Liver (tissue), 9 donors: ENCODE data around the gene PARD3B. TPM values are rescaled to one million over a fixed set of nuclear protein-coding genes. Genes with fewer than 3 reads are reported as not detected.

Source experiments
- DNase-seq: peaks from one replicate; pipeline ENCODE4 v3.0.0-alpha.2; 2017; ENCODE audit warnings: low spot score
- H3K27ac ChIP-seq, 2 donors: one replicate each; pipeline ENCODE4 v1.7.0; 2013; ENCODE audit warnings: inconsistent platforms in 2 of 2, low read length in 2 of 2, control low read depth in 1 of 2, low read depth in 1 of 2, mild to moderate bottlenecking in 1 of 2
- H3K27me3 ChIP-seq, 4 donors: one replicate each; pipeline versions ENCODE4 v1.6.1 to v1.7.0; 2013; ENCODE audit warnings: low read length in 3 of 4, inconsistent platforms in 1 of 4, mild to moderate bottlenecking in 1 of 4, moderate library complexity in 1 of 4; ENCODE audit not compliant: control insufficient read depth in 4 of 4, insufficient read depth in 4 of 4
- H3K36me3 ChIP-seq, 4 donors: one replicate each; pipeline versions ENCODE4 v1.6.1 to v1.7.0; 2013; ENCODE audit warnings: low read length in 3 of 4, mild to moderate bottlenecking in 3 of 4, low read depth in 1 of 4, moderate library complexity in 1 of 4; ENCODE audit not compliant: control insufficient read depth in 4 of 4, insufficient read depth in 3 of 4
- H3K4me1 ChIP-seq, 4 donors: one replicate each; pipeline versions ENCODE4 v1.6.1 to v1.7.0; 2013; ENCODE audit warnings: low read length in 3 of 4, mild to moderate bottlenecking in 3 of 4, moderate library complexity in 1 of 4; ENCODE audit not compliant: control insufficient read depth in 4 of 4, insufficient read depth in 4 of 4
- H3K4me3 ChIP-seq, 3 donors: one replicate each; pipeline versions ENCODE4 v1.6.1 to v1.7.0; 2013; ENCODE audit warnings: low read length in 3 of 3, control low read depth in 1 of 3, low read depth in 1 of 3, mild to moderate bottlenecking in 1 of 3
- H3K9ac ChIP-seq, 2 donors: one replicate each; pipeline ENCODE4 v1.7.0; 2013; ENCODE audit warnings: low read length in 2 of 2, mild to moderate bottlenecking in 2 of 2, moderate library complexity in 2 of 2, control low read depth in 1 of 2, low read depth in 1 of 2
- H3K9me3 ChIP-seq, 4 donors: one replicate each; pipeline versions ENCODE4 v1.6.1 to v1.7.0; 2013; ENCODE audit warnings: low read length in 3 of 4; ENCODE audit not compliant: control insufficient read depth in 4 of 4
- ATF3 ChIP-seq: IDR thresholded peaks from 2 replicates; pipeline ENCODE4 v1.6.1; 2016; ENCODE audit warnings: antibody characterized with exemption
- EGR1 ChIP-seq, 2 donors: IDR thresholded peaks; 2 replicates each; pipeline ENCODE4 v1.6.1; 2016 to 2018; ENCODE audit warnings: antibody characterized with exemption in 2 of 2, low read depth in 2 of 2
- FOXA1 ChIP-seq: IDR thresholded peaks from 2 replicates; pipeline ENCODE4 v1.6.1; 2016; ENCODE audit warnings: antibody characterized with exemption
- FOXA2 ChIP-seq: IDR thresholded peaks from 2 replicates; pipeline ENCODE4 v1.6.1; 2016; ENCODE audit warnings: antibody characterized with exemption
- GABPA ChIP-seq, 2 donors: IDR thresholded peaks in 1 of 2; conservative IDR thresholded peaks in 1 of 2; 2 replicates each; pipeline ENCODE4 v1.6.1; 2016; ENCODE audit warnings: antibody characterized with exemption in 2 of 2, mild to moderate bottlenecking in 1 of 2, moderate library complexity in 1 of 2
- HNF4G ChIP-seq: IDR thresholded peaks from 2 replicates; pipeline ENCODE4 v1.6.1; 2016; ENCODE audit warnings: antibody characterized with exemption
- JUND ChIP-seq, 2 donors: IDR thresholded peaks; 2 replicates each; pipeline ENCODE4 v1.6.1; 2016; ENCODE audit warnings: antibody characterized with exemption in 2 of 2
- NR2F2 ChIP-seq: IDR thresholded peaks from 2 replicates; pipeline ENCODE4 v1.6.1; 2016; ENCODE audit warnings: antibody characterized with exemption
- RAD21 ChIP-seq, 2 donors: IDR thresholded peaks; 2 replicates each; pipeline ENCODE4 v1.6.1; 2016; ENCODE audit warnings: antibody characterized with exemption in 2 of 2, mild to moderate bottlenecking in 2 of 2
- RXRA ChIP-seq, 2 donors: IDR thresholded peaks; 2 replicates each; pipeline ENCODE4 v1.6.1; 2017 to 2018; ENCODE audit warnings: antibody characterized with exemption in 2 of 2, mild to moderate bottlenecking in 1 of 2
- SP1 ChIP-seq: IDR thresholded peaks from 2 replicates; pipeline ENCODE4 v1.6.1; 2018; ENCODE audit warnings: antibody characterized with exemption, mild to moderate bottlenecking
- TAF1 ChIP-seq: conservative IDR thresholded peaks from 2 replicates; pipeline ENCODE4 v1.6.1; 2016; ENCODE audit warnings: antibody characterized with exemption, mild to moderate bottlenecking
- YY1 ChIP-seq: IDR thresholded peaks from 2 replicates; pipeline ENCODE4 v1.6.1; 2016; ENCODE audit warnings: antibody characterized with exemption, mild to moderate bottlenecking
- WGBS: extraction: QIAGEN DNeasy Blood & Tissue Kit; methylation state at CpG from one replicate; pipeline ENCODE4 v1.1.7; 2013; 5-methylcytosine and 5-hydroxymethylcytosine counted together
- polyA plus RNA-seq, 2 donors: library from polyadenylated mRNA; stranded (reverse) in 1 of 2; unstranded in 1 of 2; fragments of 200-250 nt in 1 of 2; fragments of >200 nt in 1 of 2; fragmentation: Nextera tagmentation in 1 of 2; extraction: Ambion mirVana in 1 of 2; gene quantifications; one replicate each; pipeline versions ENCODE4 v1.2.1 to v1.2.3, GENCODE V29; 2013 to 2015
- total RNA-seq, 2 donors: library from RNA; depleted of rRNA; stranded (reverse); fragments of >200 nt; gene quantifications; one replicate each; pipeline ENCODE4 v1.2.3, GENCODE V29; 2014
- TF ChIP-seq, protein P1 (sequence below): IDR thresholded peaks from 2 replicates; pipeline ENCODE4 v1.6.1; 2016; ENCODE audit warnings: antibody characterized with exemption
- TF ChIP-seq, protein P2 (sequence below): IDR thresholded peaks from 2 replicates; pipeline ENCODE4 v1.6.1; 2016; ENCODE audit warnings: antibody characterized with exemption, mild to moderate bottlenecking
- TF ChIP-seq, protein P3 (sequence below): IDR thresholded peaks from 2 replicates; pipeline ENCODE4 v1.6.1; 2016; ENCODE audit warnings: antibody characterized with exemption
- TF ChIP-seq, protein P4 (sequence below): fragments of 150-350 bp; IDR thresholded peaks from 2 replicates; pipeline ENCODE4 v1.5.1; 2017; ENCODE audit warnings: improper control_type of control experiment, low read depth, low read length; ENCODE audit not compliant: missing input control
- donor health status: healthy.
- donor health status: healthy.
- donor health status: healthy.
- donor health status: healthy.
- donor health status: healthy.

Gene PARD3B
- total and polyA plus RNA-seq, 4 donors, result 1.1 to 10.3 (median 3.7) TPM

GRCh38 chr2:204669382-204669781 lies 124.1 kb downstream of the PARD3B start:
- WGBS, result 32% methylated on average over 3 of the region's 3 CpGs
- Histone ChIP-seq H3K27me3 (no peaks in the 10 kb centered on the region), H3K4me3 (no peak overlapping the region), H3K36me3 (no peaks in the 10 kb centered on the region), H3K9me3 (no peaks in the 10 kb centered on the region), H3K4me1 (peaks cover 4 to 31% (median 16%) of the 10 kb centered on the region in 4 donors), H3K27ac (peak overlapping the region in 1 of 2 donors; percentile 17), H3K9ac (no peak overlapping the region)
- DNase-seq, result no peak
- TF ChIP-seq FOXA2 (no peak), HNF4G (no peak), YY1 (no peak), TAF1 (no peak), EGR1 (IDR thresholded peaks at IDR 0.05; ENCODE audit: low read depth in 2 of 2) (no peak), GABPA (IDR thresholded peaks at IDR 0.05 in 1 of 2, conservative IDR thresholded peaks at IDR 0.05 in 1 of 2) (no peak), NR2F2 (no peak), FOXA1 (no peak), RAD21 (IDR thresholded peaks at IDR 0.05) (no peak), JUND (IDR thresholded peaks at IDR 0.05) (no peak), RXRA (IDR thresholded peaks at IDR 0.05) (no peak), SP1 (no peak), ATF3 (no peak)
- TF ChIP-seq, protein P1, sequence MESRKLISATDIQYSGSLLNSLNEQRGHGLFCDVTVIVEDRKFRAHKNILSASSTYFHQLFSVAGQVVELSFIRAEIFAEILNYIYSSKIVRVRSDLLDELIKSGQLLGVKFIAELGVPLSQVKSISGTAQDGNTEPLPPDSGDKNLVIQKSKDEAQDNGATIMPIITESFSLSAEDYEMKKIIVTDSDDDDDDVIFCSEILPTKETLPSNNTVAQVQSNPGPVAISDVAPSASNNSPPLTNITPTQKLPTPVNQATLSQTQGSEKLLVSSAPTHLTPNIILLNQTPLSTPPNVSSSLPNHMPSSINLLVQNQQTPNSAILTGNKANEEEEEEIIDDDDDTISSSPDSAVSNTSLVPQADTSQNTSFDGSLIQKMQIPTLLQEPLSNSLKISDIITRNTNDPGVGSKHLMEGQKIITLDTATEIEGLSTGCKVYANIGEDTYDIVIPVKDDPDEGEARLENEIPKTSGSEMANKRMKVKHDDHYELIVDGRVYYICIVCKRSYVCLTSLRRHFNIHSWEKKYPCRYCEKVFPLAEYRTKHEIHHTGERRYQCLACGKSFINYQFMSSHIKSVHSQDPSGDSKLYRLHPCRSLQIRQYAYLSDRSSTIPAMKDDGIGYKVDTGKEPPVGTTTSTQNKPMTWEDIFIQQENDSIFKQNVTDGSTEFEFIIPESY, result no peak
- TF ChIP-seq, protein P2, sequence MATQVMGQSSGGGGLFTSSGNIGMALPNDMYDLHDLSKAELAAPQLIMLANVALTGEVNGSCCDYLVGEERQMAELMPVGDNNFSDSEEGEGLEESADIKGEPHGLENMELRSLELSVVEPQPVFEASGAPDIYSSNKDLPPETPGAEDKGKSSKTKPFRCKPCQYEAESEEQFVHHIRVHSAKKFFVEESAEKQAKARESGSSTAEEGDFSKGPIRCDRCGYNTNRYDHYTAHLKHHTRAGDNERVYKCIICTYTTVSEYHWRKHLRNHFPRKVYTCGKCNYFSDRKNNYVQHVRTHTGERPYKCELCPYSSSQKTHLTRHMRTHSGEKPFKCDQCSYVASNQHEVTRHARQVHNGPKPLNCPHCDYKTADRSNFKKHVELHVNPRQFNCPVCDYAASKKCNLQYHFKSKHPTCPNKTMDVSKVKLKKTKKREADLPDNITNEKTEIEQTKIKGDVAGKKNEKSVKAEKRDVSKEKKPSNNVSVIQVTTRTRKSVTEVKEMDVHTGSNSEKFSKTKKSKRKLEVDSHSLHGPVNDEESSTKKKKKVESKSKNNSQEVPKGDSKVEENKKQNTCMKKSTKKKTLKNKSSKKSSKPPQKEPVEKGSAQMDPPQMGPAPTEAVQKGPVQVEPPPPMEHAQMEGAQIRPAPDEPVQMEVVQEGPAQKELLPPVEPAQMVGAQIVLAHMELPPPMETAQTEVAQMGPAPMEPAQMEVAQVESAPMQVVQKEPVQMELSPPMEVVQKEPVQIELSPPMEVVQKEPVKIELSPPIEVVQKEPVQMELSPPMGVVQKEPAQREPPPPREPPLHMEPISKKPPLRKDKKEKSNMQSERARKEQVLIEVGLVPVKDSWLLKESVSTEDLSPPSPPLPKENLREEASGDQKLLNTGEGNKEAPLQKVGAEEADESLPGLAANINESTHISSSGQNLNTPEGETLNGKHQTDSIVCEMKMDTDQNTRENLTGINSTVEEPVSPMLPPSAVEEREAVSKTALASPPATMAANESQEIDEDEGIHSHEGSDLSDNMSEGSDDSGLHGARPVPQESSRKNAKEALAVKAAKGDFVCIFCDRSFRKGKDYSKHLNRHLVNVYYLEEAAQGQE, result no peak
- TF ChIP-seq, protein P3, sequence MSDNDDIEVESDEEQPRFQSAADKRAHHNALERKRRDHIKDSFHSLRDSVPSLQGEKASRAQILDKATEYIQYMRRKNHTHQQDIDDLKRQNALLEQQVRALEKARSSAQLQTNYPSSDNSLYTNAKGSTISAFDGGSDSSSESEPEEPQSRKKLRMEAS, result no peak
- TF ChIP-seq, protein P4, sequence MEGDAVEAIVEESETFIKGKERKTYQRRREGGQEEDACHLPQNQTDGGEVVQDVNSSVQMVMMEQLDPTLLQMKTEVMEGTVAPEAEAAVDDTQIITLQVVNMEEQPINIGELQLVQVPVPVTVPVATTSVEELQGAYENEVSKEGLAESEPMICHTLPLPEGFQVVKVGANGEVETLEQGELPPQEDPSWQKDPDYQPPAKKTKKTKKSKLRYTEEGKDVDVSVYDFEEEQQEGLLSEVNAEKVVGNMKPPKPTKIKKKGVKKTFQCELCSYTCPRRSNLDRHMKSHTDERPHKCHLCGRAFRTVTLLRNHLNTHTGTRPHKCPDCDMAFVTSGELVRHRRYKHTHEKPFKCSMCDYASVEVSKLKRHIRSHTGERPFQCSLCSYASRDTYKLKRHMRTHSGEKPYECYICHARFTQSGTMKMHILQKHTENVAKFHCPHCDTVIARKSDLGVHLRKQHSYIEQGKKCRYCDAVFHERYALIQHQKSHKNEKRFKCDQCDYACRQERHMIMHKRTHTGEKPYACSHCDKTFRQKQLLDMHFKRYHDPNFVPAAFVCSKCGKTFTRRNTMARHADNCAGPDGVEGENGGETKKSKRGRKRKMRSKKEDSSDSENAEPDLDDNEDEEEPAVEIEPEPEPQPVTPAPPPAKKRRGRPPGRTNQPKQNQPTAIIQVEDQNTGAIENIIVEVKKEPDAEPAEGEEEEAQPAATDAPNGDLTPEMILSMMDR, result no peak

GRCh38 chr2:204670124-204670523 lies 124.8 kb downstream of the PARD3B start:
- H3K4me1 ChIP-seq, result peaks cover 4 to 31% (median 15%) of the 10 kb centered on the region in 4 donors
- WGBS, result 29% methylated on average over 2 of the region's 2 CpGs
- no peaks in the 10 kb centered on the region for H3K36me3 ChIP-seq
- H3K9me3 ChIP-seq, result no peaks in the 10 kb centered on the region
- DNase-seq, result peak; percentile 38
- peak overlapping the region; percentile 13 to 61 for H3K27ac ChIP-seq
- no peak overlapping the region for H3K4me3 ChIP-seq
- no peaks in the 10 kb centered on the region for H3K27me3 ChIP-seq
- H3K9ac ChIP-seq, result no peak overlapping the region
- no peak for TF ChIP-seq ATF3
- TF ChIP-seq YY1, result peak; percentile 53
- TF ChIP-seq GABPA (IDR thresholded peaks at IDR 0.05 in 1 of 2, conservative IDR thresholded peaks at IDR 0.05 in 1 of 2), result no peak
- TF ChIP-seq NR2F2, result peak; percentile 81
- TF ChIP-seq, protein P4, result no peak
- TF ChIP-seq FOXA1, result peak; percentile 97
- TF ChIP-seq, protein P2, result no peak
- TF ChIP-seq RAD21 (IDR thresholded peaks at IDR 0.05), result peak in 1 of 2 donors; percentile 14
- TF ChIP-seq HNF4G, result no peak
- TF ChIP-seq JUND (IDR thresholded peaks at IDR 0.05), result no peak
